HG02885 (cell line): ENCODE measurements around the gene FBXL16.
"Not testable (repeated sequence)": the region's sequence is repeated elsewhere in the genome, so short reads cannot be mapped to it uniquely, and the experiment has no call there.

ENCODE experiments used
- ATAC-seq: cut with Tn5 transposase; IDR thresholded peaks from one replicate; pipeline ENCODE4 v1.9.1; 2021; ENCODE audit warnings: mild to moderate bottlenecking; ENCODE audit not compliant: unreplicated experiment, poor library complexity

FBXL16 gene

DNA sequence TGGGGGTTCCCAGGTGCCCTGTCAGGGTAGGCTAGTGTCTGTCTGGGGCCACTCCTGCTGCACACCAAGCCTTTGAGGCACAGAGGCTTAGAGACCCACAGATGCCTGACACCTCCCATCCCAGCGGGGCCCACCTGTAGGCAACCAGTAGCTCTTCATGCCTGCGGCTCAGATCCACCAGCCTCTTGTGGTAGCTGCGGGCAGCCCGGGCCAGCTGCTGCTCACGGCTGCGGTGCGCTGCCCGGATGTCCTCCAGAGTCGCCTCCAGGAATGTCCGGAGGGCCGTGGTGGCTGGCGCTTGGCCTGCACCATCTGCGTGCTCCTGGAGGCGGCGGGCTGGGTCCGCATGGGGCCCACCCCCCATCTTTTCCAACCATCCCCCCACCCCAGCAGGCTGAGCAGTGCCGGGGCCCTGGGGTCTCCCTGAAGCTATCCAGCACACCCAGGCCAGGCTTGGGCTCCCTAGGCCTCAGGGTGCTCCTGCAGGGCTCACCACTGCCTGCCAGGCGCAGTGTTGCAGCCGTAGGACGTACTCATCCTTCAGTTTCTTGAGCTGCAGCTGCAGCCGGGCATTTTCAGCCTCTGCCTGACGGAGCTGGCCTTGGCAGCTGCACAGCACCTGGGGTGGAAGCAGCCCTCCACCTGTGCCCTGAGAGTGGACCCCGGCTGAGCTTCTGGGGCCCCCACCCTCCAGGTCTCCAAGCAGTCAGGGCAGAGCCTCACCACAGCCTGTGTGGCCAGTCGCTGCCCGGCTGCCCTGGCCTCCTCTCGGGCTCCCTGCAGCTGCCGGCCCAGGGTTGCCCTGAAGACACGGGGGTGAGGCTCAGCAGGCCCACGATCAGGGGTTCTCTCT is 18.8 kb upstream of the FBXL16 start:
- ATAC-seq: no peak

DNA sequence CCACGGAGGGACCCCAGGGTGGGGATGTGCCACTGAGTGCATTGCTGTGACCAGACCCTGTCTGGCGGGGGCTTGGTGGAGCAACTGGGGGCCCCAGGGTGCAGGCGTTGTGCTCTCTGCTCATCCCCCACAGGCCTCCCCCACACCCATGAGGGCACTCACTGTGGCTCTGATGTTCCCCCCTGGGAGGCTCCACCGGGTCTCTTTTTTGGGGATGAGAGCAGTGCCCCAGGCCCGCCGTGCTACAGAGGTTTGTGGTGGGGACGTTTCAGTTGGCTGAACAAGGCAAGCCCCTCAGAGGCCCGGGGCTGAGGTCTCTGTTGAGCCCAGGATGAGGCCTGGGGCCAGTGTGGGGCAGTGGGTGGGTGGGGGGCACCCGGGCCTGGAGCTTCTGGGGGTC is 18.1 kb upstream of the FBXL16 start:
- no peak for ATAC-seq

DNA sequence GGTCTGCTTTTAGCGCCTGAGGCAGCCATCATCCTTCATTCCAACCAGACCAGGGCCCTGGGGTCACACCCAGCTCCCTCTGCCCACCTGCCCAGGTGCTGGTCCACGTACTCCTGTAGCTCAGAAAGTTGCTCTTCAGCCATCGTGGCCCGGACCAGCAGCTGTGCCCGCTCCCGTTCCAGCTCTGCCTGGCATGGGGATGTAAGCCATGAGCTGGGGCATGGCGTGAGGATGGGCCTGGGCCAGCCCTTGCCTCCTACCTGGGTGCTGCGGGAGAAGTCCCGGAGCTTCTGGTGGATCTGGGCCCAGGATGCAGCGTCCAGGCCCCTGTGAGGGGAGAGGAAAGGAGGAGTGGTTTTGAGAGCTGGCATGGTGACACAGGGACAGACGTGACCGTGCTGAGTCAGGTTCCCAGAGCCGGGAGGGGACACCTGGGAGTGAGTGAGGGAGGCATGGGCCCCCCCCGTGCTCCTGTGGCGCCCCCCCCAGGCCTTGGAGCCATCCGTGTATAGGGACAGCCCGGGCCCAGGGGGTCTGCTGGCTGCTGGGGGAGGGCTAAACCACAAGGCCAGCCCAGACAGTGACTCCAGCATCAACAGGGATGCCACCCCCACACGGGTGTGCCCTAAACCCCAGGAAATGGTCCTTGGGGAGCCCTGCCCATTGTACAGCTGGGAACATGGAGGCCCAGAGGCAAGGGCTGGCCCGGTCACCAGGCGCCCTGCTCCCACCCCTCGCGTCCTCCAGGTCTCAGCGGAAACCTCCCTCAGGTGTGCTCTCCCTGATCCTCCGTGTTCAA is 17.4 kb upstream of the FBXL16 start:
- no peak for ATAC-seq

DNA sequence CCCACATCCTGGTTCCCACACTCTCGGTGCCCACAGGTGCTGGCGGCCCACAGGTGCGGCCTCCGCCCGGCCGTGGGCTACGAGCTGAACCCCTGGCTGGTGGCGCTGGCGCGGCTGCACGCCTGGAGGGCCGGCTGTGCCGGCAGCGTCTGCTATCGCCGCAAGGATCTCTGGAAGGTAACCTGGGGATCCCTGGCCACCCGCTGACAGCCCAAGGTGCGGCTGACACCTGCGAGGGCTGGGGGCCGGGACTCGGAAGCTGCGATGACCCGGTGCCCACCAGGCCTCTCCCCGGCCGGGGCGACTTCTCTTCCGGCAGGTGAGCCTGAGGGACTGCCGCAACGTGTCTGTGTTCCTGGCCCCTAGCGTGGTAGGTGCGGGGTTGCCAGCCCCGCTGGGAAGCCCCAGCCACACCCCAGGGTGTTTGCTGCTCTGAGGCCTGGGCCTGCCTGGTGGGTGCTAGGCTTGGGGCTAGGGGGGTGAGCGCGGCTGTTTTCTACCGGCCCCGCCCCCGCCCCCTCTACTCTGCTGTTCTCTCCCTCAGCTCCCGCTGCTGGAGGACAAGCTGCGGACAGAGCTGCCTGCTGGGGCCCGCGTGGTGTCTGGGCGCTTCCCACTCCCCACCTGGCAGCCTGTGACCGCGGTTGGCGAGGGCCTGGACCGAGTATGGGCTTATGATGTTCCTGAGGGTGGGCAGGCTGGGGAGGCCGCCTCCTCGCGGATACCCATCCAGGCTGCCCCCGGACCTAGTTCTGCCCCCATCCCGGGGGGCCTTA is 16.4 kb upstream of the FBXL16 start:
- ATAC-seq: no peak

DNA sequence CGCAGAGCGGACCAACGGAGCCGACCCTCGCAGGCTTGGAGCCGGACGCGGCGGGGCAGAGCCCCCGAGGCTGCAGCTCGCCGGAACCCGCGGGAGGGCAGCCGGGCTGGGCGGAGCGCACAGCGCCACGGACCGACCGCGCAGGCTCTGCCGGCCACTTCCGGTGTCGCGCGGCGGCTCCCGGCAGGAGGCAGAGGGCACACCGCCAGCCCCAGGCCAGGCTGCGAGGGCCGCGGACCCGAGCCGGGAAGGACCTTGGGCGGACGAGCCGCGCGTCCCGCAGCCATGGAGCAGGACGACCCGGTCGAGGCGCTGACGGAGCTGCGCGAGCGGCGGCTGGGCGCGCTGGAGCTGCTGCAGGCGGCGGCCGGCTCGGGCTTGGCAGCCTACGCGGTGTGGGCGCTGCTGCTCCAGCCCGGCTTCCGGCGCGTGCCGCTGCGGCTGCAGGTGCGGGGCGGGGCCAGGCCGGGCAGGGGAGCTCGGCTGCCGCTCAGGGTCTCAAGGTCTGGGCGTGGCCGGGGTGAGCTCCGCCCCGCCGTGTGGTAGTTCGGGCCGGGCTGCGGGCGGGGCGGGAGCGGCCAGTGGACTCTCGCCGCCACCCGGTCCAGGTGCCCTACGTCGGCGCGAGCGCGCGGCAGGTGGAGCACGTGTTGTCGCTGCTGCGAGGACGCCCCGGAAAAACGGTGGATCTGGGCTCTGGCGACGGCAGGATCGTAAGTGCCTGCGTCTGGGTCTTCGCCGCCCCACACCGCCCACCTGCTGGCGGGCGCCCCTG is 15.6 kb upstream of the FBXL16 start, which contains the start of gene ANTKMT:
ANTKMT (plus strand) TSS at position 157 of the 775 bp plus-strand sequence; CDS start at position 286, 129 bp downstream.
- ATAC-seq: peak; percentile 71

DNA sequence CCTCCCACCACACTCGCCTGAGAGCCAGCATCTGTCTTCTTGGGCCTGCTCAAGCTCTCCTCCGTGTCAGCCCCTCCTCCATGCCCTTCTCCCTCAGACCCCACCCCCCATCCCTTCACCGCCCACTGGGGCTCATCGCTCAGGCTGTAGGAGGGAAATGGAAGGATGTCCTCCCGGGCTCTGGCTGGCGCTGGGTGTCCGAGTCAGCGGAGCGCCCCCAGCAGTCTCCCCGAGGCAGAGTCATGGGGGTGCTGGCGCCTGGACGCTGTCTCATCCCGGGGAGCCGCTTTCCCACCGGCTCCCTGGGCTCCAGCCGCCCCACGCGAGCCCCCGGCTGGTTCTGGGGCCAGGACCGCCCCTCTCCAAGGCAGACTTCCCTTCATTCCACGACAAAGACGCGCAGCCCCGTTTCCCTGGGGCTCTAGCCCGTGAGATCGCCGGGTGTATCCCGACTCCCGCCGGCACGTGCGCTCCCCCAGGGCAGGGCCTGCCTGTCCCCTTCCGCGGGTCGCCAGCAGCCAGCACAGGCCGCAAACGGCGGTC is 14.9 kb upstream of the FBXL16 start:
- peak; percentile 15 for ATAC-seq

DNA sequence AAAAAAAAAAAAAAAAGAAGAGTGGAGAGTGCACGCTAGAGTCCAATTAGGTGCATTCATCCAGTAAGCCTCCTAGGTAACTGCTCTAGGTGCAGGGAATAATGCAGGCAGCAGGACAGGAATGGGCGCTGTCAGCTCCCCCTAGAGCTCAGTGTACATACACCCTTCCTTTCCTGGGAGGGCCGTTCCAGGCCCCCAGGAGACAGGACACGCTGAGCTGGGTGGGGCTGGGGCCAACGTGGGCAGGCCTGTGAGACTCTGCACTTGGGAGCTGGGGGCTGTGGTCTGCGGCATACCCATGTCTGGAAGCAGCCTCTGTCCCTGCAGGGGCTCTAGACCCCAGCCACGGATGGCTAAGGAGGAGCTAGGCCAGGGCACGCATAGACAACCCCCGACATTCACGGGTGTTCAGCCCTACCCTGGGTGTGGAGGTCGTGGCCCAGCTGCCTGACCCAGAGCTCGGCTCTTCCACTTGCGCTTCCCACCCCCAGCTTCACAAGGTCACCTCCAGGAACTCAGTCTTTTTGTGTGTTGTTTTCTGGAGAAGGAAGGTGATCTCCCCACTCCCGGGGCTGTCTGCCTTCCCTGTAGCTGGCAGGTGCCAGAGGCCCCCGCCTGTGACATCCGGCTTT is 14.3 kb upstream of the FBXL16 start:
- no peak for ATAC-seq

DNA sequence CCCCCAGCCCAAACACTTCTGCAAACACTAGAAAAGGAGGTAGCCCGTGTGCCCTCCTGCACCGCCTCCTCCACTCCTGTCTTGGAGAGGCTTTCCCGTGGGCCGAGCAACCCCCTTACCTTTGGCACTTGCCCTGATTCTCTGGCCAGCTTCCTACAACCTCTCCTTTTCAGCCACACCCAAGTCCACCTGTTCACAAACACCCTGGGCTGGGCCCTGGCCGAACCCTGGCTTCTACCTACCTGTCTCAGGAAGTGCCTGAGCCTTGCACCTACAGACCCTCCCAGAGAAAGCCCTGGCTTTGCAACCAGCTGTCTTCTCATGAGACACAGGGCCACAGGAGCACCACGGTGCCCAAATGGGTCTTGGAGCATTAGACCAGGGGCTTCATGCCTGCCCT is 13.3 kb upstream of the FBXL16 start:
- ATAC-seq: no peak

DNA sequence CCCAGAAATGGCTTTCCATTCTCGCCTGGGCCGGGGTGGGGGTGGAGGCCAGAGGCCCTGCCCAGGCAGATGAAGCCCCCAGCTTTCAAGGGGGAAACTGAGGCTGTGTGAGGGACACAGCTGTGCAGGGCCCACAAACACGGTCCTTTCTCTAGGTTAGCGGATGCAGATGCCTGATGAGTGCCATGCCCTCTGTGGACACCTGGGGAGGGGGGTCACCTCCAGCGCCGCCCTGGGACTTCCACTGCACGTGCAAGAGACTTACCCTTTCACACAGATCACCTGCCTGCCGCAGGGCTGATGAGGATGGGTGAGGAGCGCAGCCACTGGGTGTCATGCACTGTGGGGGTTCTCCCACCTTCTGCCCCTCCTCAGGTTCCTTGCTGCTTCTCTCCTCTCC is 12.8 kb upstream of the FBXL16 start:
- ATAC-seq: no peak

DNA sequence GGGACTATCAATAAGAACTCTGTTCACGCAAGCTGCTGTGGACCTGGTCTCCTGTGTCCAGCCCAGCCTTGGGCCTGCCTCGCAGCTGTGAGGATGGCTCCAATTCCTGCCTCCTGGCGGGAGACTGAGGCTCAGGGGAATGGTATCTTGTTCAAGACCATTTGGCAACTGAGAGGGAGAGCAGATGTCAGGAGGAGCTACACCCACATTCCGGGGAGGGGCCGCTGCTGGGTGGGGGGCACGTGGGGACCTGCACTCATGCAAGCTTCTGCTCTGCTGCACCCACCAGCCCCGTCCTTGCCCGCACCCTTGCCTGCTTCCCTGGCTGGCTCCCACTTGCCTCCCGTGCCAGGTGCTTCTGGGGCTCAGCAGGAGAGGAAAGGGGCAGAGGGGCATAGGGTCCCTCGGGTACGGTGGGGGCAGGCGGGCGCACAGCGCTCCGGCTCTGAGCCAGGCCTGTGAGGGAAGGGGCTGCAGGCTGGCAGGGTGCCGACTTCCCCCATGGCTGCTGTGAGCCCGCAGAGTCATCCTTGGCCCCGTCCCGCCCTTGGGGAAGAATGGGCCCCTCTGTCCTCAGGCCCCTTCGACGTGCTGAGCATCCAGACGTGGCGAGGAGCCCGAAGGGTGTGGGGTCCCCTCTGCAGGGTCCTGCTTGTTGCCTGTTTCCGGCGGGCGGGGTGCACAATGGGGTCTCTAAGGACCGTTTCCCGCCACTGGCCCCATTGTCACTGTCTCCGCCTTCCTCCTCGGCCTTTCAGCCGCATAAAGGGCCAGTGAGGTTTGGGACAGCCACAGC is 12.0 kb upstream of the FBXL16 start:
- no peak for ATAC-seq

DNA sequence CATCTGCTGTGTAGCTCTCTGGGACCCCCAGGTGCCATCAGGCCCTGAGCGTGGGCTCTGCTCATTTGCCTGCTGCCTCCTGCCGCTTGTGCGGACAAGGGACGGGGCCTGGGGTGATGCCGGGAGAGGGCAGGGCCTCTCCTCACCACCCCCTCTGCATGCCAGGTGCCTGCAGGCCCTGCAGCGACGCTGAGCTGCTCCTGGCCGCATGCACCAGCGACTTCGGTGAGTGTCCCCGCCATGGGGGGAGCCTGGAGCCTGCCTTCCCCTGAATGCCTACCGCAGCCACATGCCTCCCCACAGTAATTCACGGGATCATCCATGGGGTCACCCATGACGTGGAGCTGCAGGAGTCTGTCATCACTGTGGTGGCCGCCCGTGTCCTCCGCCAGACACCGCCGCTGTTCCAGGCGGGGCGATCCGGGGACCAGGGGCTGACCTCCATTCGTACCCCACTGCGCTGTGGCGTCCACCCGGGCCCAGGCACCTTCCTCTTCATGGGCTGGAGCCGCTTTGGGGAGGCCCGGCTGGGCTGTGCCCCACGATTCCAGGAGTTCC is 11.2 kb upstream of the FBXL16 start:
- no peak for ATAC-seq

DNA sequence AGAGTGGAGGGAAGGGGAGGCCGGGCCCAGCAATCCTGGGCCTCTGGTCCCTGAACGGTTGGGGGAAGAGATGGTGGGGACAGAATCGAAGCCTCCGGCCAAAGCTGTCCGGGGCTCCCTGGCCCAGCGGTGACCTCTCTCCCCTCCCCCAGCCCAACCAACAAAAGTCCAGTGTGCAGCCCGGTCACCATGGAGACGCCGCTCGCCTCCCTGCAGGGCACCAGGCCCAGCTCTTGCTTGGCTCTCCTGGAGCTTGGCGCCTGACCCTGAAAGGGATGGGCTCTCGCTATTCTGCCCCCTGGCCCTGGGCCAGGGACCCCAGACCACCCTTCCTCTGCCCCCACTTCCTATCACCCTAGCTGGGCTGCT is 10.6 kb upstream of the FBXL16 start:
- ATAC-seq: no peak

DNA sequence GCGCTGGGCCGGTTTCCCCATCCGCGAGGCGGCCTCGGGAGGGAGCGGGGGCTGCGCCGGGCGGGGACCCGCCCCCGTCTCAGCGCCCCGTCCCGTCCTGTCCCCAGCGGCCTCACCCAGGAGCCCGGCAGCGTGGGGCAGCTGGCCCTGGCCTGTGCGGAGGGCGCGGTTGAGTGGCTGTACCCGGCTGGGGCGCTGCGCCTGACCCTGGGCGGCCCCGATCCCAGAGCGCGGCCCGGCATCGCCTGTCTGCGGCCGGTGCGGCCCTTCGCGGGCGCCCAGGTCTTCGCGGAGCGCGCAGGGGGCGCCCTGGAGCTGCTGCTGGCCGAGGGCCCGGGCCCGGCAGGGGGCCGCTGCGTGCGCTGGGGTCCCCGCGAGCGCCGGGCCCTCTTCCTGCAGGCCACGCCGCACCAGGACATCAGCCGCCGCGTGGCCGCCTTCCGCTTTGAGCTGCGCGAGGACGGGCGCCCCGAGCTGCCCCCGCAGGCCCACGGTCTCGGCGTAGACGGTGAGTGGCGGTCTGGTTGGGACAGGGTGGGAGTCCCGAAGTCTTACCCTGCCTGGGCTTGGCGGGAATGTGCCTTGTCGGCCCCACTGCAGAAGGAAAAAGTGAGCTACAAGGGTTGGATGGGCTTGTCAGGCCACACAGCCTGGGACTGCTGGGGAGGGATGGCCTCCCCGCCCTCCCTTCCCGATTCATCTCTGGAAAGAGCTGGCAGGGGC is 10.0 kb upstream of the FBXL16 start:
- peak; percentile 14 for ATAC-seq

DNA sequence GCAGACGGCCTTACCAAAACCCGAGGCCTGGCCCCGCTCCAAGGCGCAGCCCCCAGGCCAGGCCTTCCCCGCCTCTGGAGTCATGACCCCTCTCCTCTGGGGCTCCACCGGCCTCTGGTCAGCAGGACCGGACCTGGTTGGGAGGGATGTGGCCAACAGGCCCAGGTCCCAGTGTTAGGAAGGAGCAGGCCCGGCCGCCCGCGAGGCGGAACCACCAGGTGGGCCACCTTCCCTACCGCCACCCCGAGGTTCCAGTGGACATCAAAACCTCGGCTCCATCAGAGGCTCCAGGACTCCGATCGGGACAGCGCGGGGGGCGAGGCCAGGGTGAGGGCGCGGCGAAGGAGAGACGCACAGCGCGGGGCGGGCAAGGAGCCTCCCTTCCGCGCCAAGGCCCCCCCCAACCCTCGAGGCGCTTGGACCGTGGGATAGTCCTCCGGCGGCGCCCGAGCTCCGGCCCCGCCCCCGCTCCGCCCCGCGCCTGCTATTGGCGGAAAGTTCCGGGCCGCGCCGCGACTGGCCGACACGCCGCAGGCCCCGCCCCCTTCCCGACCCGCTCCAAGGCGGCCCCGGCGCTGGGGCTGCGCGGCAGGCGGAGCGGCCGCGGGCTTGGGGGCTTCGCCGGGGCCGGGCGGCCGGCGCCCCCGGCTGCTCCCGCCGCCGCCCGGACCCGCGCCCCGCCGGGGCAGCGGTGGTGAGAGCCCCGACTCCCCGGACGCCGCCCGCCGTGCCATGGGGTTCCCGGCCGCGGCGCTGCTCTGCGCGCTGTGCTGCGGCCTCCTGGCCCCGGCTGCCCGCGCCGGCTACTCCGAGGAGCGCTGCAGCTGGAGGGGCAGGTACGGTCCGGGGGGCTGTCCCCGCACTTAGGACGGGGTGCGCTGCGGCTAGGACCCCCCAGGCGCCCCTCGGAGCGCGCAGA is 9.2 kb upstream of the FBXL16 start, which contains the start of gene METRN:
METRN (plus strand) TSS at position 561 of the 919 bp plus-strand sequence; CDS start at position 733, 172 bp downstream.
- ATAC-seq: peak; percentile 81

DNA sequence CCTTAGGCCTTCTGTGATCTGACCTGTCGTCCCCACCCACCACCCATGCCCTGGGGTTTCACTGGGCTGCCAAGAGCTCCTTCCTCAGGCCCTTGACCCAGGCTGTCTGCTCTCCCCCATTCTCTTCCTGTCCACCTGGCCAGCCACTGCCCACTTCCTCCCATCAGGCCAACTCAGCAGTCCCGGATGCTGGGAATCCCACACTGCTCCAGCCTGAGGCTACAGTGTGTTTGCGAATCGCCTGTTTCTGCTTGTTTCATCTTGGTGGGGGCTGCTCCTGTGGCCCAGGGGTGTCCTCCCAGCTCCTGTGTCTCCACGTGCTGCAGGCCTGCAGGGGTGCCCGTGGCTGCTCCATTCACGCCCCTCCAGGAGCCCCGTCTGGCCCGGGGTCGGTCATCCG is 8.5 kb upstream of the FBXL16 start:
- no peak for ATAC-seq

DNA sequence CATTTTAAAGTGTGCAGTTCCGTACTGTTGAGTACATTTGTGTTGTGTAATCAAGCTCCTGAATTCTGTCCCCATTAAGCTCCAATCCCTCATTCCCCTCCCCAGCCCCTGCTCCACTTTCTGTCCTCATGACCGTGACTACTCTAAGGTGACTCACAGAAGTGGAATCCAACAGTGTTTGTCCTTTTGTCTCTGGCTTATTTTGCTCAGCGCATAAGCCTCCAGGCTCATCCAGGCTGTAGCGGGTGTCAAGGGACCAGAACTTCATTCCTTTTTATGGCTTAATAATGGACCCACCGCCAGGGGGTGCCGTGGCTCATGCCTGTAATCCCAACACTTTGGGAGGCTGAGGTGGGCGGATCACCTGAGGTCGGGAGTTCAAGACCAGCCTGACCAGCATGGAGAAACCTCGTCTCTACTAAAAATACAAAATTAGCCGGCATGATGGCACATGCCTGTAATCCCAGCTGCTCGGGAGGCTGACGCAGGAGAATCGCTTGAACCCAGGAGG is 7.2 kb upstream of the FBXL16 start:
- ATAC-seq: not testable (repeated sequence)
